NCI-H2196 (cell line): ENCODE data around the gene SETD3.

Experiments used
- DNase-seq: peaks from one replicate; lab custom pipeline; 2025; ENCODE audit not compliant: unreplicated experiment; lab: John Stamatoyannopoulos, UW

Gene SETD3

DNA sequence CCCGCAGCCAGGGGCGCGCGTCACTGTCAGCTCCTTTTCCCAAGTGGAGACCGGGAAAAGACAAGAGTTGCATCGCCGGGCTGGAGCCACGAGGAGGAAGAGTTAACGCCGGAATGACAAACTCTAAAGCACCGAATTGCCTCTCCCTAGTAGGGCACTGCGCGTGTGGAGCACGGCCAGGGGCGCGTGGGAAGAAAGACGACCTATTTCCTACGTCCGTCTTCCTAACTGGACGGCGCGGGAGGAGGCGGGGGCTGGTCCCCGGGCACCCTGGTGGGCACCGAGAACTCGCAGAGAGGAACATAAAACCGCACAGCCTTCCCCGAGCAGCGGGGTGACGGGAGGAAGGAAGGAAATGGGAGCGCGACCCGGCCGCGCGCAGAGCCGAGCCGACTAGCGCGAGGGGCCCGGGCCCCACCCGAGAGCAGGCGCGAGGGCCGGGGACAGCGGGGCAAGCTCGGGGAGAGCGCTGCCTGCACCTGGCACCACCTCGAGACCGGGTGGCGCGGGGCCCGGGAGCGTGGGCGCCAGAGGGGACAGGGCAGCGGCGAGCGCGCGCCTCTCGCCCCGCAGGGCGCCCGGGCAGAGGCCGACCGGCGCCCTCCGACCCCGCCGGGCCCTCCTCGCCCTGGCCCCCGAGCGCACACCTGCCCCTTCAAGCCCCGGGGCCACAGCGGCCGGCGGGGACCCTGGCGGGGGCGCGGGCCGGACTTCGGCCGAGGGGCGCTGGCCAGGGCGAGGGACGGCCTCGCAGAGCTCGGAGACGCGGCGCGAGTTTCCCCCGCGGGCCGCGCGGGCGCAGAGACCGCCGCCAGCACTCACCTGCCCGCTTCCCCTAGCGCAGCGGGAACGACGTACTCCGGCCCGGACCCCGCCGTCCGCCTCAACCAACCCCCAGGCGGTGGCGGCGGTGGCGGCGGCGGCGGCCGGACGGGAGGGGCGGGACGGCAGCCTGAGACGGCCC is at the start of gene SETD3:
TSS of gene SETD3 (minus strand) at position 954 of the 964 bp plus-strand sequence. CDS start 15,054 bp downstream, outside the sequence.
- DNase-seq = no peak

- no peak for DNase-seq
These were observed 49.2 kb upstream of the SETD3 start for GRCh38 chr14:99529899-99530298.

- no peak for DNase-seq
These were observed 46.9 kb upstream of the SETD3 start for GRCh38 chr14:99527427-99528076.

DNA sequence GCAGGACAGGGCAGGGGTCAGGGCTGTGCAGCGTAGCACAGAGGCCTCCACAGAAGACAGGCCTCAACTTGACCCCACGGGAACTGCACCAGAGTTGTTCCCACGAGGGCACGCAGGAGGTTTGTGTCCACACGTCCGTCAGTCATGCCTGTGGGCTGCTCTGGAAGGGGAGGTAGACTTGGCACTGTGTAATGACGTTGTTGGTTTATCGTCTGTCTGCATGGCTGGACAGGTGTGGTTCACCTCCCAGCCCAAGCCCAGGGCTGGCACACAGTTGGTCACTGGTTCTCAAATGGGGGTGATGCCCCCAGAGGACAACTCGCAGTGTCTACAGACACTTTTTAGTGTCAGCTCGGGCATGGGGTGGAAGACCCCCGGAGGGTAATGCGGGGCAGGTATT is 46.4 kb upstream of the SETD3 start:
- no peak for DNase-seq

- no peak for DNase-seq
These were observed 45.0 kb upstream of the SETD3 start for GRCh38 chr14:99525699-99526080.

DNA sequence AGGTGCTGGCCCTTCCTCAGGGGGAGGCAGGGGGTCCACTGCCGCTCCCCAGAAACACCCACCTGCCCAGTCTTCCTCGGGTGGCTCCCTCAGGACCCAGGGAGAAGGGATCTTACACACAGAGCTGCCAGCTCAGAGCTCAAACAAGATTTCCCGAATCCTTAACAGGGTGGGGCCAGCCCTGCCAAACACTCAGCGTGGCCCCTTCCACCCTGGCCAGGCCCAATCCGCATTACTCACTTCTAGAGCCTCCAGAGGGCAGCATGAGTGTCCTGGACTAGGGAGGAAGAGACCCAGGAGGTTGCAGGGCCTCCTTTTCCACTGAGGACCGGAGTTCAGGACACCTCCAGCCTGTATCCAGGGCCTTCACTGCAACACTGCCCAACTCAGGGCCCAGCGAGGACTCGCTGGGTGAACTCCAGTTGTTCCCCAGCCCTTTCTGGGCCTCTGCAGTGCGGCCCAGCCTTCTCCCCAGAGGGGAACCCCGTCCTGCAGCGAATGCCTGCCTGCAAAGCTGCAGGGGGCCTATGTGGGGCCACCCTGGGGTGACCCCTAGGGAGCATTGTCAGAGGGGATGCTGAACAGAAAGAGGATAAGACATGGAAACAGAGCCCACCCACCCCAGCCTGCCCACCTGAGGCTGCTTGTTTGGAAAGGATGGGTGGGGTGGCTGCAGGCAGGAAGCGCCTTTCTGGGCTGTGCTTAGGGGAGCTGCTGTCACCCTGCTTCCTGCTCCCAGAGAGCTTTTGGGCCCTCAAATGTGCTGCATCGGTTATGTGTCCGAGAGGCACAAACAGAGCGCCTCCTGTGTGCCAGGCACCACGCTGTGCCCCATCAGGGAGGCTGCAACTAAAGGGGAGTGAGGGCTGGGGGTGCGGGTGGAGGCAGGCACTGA is 44.4 kb upstream of the SETD3 start:
- no peak for DNase-seq

DNA sequence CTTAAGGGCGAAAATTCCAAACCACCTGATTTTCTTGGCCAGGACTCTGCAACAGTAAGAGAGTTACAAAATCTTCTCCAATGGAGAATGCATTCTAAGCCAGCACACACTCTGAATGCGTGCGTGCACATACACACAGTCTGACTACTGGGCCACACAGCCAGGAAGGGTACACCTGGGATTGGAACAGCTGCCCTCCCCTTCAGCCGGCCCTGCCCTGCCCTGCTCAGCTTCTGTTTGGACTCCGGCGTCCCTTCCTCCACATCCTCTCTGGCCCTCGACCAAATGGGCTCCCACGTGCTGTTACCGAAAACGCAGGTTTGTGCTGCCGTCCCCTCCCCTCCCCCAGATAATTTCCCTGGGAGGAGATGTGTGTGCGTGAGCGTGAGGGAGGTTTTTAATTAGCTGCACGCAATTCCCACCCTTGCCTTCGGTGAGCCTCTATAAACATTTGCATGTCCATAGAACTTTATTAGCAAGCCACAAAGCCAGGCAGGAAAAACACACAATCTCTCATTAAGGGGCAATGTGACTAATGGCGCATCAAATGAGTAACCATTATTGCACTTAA is 43.5 kb upstream of the SETD3 start:
- DNase-seq = no peak

DNA sequence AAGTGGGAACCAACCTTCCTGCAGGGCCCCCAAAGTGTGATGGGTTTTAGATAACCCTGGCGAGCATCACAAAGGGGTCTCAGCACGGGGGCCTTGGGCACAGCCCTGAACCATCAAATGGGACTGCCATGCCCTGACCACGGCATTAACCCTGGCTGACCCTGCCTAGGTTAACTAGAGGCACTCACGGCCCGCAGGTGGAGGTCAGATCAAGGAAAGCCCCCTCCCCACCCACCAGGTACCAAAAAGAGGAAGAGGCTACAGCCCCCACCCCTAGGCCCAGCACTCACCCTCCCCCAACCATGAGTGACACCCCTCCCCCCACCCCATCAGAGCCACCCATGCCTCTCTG is 43.0 kb upstream of the SETD3 start:
- DNase-seq = no peak

- DNase-seq = no peak
These were observed 42.5 kb upstream of the SETD3 start for GRCh38 chr14:99522934-99523703.

GRCh38 chr14:99522457-99522891 is 41.8 kb upstream of the SETD3 start:
- no peak for DNase-seq

GRCh38 chr14:99522025-99522401 is 41.4 kb upstream of the SETD3 start:
- no peak for DNase-seq

DNA sequence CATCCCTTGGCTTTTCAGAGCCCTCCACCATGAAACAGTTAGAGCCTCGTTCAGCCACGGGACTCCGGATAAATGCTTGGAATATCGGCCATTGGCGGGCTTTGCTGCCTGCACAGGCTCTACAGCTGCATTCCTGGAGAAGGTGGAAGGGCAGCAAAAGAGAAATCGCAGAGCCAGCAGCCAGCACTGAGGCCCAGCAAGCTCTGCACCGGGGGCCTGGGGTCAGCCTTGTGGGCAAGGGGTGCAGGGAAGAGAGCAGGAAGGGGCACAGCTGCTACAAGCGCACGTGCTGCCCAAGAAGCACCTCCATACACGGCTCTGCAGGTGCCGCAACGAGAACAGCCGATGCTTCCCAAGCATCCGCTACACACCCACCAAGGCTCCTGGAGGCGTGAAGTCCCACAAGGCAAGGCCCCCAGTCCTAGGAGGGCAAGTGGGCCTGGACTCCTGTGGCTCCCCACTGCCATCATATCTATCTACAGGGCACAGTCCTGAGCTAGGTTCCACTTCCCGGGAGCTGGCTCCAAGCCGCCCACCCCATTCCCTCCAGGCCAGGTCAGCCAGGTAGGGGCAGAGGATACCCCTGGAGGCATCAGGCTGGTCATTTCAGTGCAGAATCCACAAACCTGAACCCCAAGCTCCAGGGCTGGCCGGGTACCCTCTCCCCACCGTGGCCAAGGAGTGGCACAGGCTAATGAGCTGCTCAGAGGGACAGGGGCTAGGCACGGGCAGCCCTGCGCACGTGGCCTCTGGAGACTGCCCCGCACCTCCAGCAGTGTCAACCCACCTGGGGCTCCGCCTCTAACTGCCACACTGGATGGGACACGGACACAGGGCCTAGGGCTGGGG is 40.7 kb upstream of the SETD3 start:
- no peak for DNase-seq

- no peak for DNase-seq
These were observed 40.0 kb upstream of the SETD3 start for GRCh38 chr14:99520571-99521081.

GRCh38 chr14:99519931-99520421 is 39.3 kb upstream of the SETD3 start:
- no peak for DNase-seq

DNA sequence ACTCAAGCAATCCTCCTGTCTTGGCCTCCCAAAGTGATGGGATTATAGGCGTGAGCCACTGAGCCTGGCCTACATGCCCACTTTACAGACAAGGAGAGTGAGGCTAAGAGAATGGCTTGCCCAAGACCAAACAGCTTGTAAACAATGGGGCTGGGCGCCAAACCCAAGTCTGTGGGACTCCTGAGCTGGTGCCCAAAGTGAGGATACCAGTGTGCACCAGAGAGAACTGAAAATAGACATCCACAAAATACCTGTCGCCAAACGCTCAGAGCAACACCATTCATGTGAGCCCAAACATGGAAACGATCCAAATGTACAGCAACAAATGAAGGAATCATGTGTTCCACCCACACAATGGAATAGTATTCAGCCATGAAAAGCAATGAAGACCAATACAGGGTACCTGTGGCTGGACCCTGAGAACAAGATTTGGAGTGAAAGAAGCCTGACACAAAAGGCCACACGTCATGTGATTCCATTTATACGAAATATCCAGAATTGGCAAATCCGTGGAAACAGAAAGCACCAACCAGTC is 38.8 kb upstream of the SETD3 start:
- DNase-seq = no peak

DNA sequence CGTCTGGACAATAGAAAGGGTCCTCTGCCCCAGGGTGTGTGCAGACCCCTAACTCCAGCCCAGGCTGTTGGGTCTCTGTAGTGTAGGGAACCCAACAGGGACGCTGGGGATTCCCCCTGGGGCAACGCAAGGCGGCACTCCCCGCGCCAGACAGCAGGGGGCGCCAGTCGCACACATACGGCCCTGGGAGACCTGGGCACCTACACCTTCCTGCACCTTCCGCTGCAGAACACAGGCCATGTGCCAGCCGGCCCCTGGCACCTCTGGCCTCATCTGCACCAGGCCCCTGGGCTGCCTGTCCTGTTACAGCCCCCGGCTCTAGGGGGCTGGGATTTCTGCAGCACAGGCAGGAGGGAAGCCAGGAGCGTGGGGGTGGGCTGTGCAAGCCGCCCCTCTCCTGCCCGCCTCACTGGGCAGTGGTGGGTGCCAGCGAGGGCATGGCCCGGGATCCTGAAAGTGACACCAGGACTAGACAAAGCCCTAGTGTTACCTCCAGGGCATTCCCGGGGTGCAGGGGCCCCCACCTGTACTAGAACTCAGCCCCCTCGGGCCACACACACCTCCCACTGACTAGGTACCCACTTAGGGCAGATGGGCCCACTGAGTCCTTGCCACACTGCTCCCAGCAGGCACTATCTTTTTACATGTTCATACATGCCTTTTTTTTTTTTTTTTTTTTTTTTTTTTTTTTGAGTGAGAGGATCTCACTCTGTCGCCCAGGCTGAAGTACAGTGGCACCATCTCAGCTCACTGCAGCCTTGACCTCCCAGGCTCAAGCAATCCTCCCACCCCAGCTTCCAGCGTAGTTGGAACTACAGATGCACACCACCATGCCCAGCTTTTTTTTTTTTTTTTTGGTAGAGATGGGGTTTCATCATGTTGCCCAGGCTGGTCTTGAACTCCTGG is 38.0 kb upstream of the SETD3 start:
- peak; percentile 55 for DNase-seq

DNA sequence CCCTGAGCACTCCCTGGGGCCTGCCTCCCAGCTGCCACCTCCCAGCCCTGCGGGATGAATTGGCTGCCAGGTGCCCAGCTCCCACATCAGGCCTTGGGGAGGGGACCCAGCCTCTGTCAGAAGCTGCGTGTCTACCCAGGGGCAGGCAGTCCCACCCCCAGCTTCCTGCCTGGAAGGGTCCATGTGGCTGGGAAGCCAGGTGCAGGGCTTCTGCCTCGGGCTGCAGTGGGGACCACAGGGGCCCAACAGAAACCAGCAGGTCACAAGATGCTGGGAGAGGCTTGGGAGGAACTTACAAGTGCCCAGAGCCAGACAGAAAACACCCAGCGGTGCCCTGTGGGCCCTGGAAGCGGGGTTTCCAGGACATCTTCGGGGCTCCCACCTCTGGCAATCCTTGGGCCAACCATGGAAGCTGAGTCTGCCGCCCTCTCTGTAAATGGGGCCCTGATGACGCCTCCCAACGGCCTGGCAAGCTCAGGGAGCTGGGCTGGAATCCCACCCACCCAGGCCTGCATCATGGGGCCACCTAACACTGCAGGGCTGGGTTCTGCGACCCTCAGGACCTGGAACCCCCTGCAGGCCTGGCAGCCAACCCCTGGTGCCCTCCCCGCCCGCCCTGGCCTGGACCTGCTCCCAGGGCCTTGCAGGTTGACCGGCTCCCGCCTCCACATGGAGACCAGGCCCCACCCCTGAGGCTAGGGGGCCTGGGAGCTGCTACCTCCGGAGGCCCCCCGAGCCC is 37.2 kb upstream of the SETD3 start:
- DNase-seq = no peak
